IMR-90 (cell line): Measurements from ENCODE around the gene SECTM1.

ENCODE experiments used
- CEBPB ChIP-seq: IDR thresholded peaks from 2 replicates; pipeline ENCODE4 v1.6.1; 2012; ENCODE audit warnings: low read depth, low read length, improper control_type of control experiment
- POLR2A ChIP-seq: IDR thresholded peaks from 2 replicates; pipeline ENCODE4 v1.6.1; 2012; ENCODE audit warnings: mild to moderate bottlenecking, low read depth, low read length
- TF ChIP-seq, protein P1 (sequence below): conservative IDR thresholded peaks from 2 replicates; pipeline ENCODE4 v1.5.1; 2012; ENCODE audit warnings: mild to moderate bottlenecking, low read depth, low read length, improper control_type of control experiment

- TF ChIP-seq, protein P1, sequence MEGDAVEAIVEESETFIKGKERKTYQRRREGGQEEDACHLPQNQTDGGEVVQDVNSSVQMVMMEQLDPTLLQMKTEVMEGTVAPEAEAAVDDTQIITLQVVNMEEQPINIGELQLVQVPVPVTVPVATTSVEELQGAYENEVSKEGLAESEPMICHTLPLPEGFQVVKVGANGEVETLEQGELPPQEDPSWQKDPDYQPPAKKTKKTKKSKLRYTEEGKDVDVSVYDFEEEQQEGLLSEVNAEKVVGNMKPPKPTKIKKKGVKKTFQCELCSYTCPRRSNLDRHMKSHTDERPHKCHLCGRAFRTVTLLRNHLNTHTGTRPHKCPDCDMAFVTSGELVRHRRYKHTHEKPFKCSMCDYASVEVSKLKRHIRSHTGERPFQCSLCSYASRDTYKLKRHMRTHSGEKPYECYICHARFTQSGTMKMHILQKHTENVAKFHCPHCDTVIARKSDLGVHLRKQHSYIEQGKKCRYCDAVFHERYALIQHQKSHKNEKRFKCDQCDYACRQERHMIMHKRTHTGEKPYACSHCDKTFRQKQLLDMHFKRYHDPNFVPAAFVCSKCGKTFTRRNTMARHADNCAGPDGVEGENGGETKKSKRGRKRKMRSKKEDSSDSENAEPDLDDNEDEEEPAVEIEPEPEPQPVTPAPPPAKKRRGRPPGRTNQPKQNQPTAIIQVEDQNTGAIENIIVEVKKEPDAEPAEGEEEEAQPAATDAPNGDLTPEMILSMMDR, result no peak
- no peak for TF ChIP-seq CEBPB
- TF ChIP-seq POLR2A, result no peak
Observed at GRCh38 chr17:82320140-82320840, 13.3 kb downstream of the SECTM1 start.
